ENCODE data around the gene SSR1. TPM values are rescaled to one million over a fixed set of nuclear protein-coding genes. Genes with fewer than 3 reads are reported as not detected.
"Not testable (repeated sequence)": the region's sequence is repeated elsewhere in the genome, so short reads cannot be mapped to it uniquely, and the experiment has no call there.

Gene SSR1
- total RNA-seq, 3 donors from 2014 or later (not counting 1 experiment from before 2014, with no cell fraction given): 82.8 to 97.6 (median 93.1) TPM

DNA sequence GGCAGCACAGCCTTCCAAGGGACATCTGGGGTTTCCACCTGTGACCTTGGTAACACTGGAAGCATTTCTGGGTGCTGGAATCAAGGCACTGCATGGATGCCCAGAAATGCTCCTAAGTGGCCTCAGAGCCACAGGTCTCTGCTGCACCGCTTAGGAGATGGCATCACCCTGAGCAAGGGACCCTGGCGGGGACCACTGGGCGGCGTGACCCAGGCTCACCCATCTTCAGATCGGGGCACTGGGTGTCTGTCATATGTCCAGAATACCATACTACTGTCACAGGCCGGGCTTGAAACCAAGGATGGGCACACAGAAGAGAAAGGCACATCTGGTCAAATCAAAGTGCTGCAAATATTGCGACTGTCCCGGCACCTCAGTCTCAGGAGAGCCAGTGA lies 45.9 kb downstream of the SSR1 start:
- TF ChIP-seq, protein P1, sequence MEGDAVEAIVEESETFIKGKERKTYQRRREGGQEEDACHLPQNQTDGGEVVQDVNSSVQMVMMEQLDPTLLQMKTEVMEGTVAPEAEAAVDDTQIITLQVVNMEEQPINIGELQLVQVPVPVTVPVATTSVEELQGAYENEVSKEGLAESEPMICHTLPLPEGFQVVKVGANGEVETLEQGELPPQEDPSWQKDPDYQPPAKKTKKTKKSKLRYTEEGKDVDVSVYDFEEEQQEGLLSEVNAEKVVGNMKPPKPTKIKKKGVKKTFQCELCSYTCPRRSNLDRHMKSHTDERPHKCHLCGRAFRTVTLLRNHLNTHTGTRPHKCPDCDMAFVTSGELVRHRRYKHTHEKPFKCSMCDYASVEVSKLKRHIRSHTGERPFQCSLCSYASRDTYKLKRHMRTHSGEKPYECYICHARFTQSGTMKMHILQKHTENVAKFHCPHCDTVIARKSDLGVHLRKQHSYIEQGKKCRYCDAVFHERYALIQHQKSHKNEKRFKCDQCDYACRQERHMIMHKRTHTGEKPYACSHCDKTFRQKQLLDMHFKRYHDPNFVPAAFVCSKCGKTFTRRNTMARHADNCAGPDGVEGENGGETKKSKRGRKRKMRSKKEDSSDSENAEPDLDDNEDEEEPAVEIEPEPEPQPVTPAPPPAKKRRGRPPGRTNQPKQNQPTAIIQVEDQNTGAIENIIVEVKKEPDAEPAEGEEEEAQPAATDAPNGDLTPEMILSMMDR (IDR thresholded peaks at IDR 0.05): no peak
- DNase-seq: no peak
- Mint-ChIP-seq H3K27ac (no peak overlapping the region), H3K36me3 (no peaks in the 10 kb centered on the region), H3K4me1 (no peaks in the 10 kb centered on the region), H3K27me3 (ENCODE audit: low read depth in 2 of 2) (peaks cover 4 to 5% of the 10 kb centered on the region in 2 donors), H3K9me3 (no peaks in the 10 kb centered on the region), H3K4me3 (no peak overlapping the region)
- H3K36me3 ChIP-seq (ENCODE audit: control insufficient read depth, insufficient read depth, low read length): no peaks in the 10 kb centered on the region
- H3K27ac ChIP-seq (ENCODE audit: low read length): no peak overlapping the region
- H3K9me3 ChIP-seq (ENCODE audit: control insufficient read depth, insufficient read depth, low read length): peaks cover 4% of the 10 kb centered on the region
- intact Hi-C loops (cut with micrococcal nuclease): no loop called here
- H3K27me3 ChIP-seq (ENCODE audit: control insufficient read depth, insufficient read depth, low read length): no peaks in the 10 kb centered on the region
- no peak for ATAC-seq
- H3K4me1 ChIP-seq (ENCODE audit: control insufficient read depth, insufficient read depth, low read length): peaks cover 4% of the 10 kb centered on the region
- H3K4me3 ChIP-seq (ENCODE audit: low read length): no peak overlapping the region
- WGBS (ENCODE audit: insufficient coverage): 93% methylated on average over 8 of the region's 8 CpGs

DNA sequence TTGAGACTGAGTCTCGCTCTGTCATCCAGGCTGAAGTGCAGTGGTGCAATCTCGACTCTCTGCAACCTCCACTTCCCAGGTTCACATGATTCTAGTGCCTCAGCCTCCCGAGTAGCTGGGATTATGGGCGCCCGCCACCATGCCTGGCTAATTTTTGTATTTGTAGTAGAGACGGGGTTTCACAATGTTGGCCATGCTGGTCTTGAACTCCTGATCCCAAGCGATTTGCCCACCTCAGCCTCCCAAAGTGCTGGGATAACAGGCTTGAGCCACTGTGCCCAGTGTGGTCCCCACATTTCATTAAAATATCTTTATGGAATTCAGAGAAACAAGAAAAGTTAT lies 47.6 kb downstream of the SSR1 start:
- H3K36me3 Mint-ChIP-seq; H3K9me3 ChIP-seq (ENCODE audit: control insufficient read depth, insufficient read depth, low read length); DNase-seq; H3K27me3 ChIP-seq (ENCODE audit: control insufficient read depth, insufficient read depth, low read length); H3K4me3 Mint-ChIP-seq; H3K4me3 ChIP-seq (ENCODE audit: low read length); ATAC-seq; H3K27ac ChIP-seq (ENCODE audit: low read length); H3K36me3 ChIP-seq (ENCODE audit: control insufficient read depth, insufficient read depth, low read length); intact Hi-C loops (cut with micrococcal nuclease); H3K9me3 Mint-ChIP-seq; H3K27me3 Mint-ChIP-seq (ENCODE audit: low read depth in 2 of 2); H3K27ac Mint-ChIP-seq: not testable (repeated sequence)
- 93% methylated on average over 7 of the region's 7 CpGs for WGBS (ENCODE audit: insufficient coverage)
- peaks cover 11 to 12% of the 10 kb centered on the region in 2 donors for H3K4me1 Mint-ChIP-seq
- peaks cover 21% of the 10 kb centered on the region for H3K4me1 ChIP-seq (ENCODE audit: control insufficient read depth, insufficient read depth, low read length)

DNA sequence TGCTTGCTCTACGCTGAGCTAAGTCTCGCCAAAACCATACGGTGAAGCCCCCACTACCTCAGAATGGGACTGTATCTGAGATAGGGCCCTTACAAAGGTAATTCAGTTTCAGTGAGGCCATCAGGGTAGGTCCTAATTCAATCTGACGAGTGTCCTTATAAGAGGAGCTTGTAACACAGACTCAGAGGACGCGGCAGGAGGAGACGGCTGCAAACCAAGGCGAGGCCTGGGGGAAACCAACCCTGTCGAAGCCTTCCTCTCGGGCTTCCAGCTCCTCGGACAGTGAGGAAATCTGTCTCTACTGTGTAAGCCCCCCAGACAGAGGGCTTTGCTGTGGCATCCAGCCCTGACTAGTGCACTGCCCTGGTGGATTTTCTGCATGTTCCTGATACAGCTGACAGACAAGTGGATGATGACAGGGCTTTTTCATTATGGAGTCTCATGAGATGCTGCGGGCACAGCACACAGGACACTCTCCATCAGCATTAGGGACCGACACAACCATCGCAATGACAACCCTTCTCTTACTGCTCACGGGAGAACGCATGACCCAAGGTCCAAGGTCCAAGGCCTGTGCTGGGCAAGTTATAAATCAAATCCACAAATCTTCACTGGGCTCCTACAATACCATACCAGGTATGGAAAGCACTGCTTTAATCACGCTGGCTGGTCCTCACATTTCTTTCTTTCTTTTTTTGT lies 48.2 kb downstream of the SSR1 start:
- TF ChIP-seq, protein P1 (IDR thresholded peaks at IDR 0.05): no peak
- Mint-ChIP-seq H3K9me3 (no peaks in the 10 kb centered on the region), H3K36me3 (no peaks in the 10 kb centered on the region), H3K4me1 (peaks cover 12 to 13% of the 10 kb centered on the region in 2 donors), H3K4me3 (no peak overlapping the region), H3K27ac (no peak overlapping the region), H3K27me3 (ENCODE audit: low read depth in 2 of 2) (peaks cover 12 to 15% of the 10 kb centered on the region in 2 donors)
- 91% methylated on average over 17 of the region's 17 CpGs for WGBS (ENCODE audit: insufficient coverage)
- ATAC-seq: no peak
- Histone ChIP-seq H3K4me1 (ENCODE audit: control insufficient read depth, insufficient read depth, low read length) (peaks cover 23% of the 10 kb centered on the region), H3K4me3 (ENCODE audit: low read length) (no peak overlapping the region), H3K36me3 (ENCODE audit: control insufficient read depth, insufficient read depth, low read length) (no peaks in the 10 kb centered on the region), H3K27ac (ENCODE audit: low read length) (no peak overlapping the region), H3K27me3 (ENCODE audit: control insufficient read depth, insufficient read depth, low read length) (peaks cover 6% of the 10 kb centered on the region), H3K9me3 (ENCODE audit: control insufficient read depth, insufficient read depth, low read length) (peaks cover 4% of the 10 kb centered on the region)
- no peak for DNase-seq
- intact Hi-C loops (cut with micrococcal nuclease): no loop called here

- WGBS (ENCODE audit: insufficient coverage): 92% methylated on average over 14 of the region's 15 CpGs
- H3K4me1 ChIP-seq (ENCODE audit: control insufficient read depth, insufficient read depth, low read length): peaks cover 23% of the 10 kb centered on the region
- ATAC-seq: no peak
Observed at GRCh38 chr6:7264041-7264440, 49.0 kb downstream of the SSR1 start.

GRCh38 chr6:7263519-7263805 lies 49.5 kb downstream of the SSR1 start:
- WGBS (ENCODE audit: insufficient coverage): 94% methylated on average over 9 of the region's 9 CpGs
- Mint-ChIP-seq H3K27me3 (ENCODE audit: low read depth in 2 of 2) (peaks cover 20 to 25% of the 10 kb centered on the region in 2 donors), H3K4me3 (peak overlapping the region; percentile 37), H3K4me1 (peaks cover 12 to 13% of the 10 kb centered on the region in 2 donors)
- H3K36me3 Mint-ChIP-seq; H3K27me3 ChIP-seq (ENCODE audit: control insufficient read depth, insufficient read depth, low read length); intact Hi-C loops (cut with micrococcal nuclease); H3K27ac Mint-ChIP-seq; H3K9me3 ChIP-seq (ENCODE audit: control insufficient read depth, insufficient read depth, low read length); H3K9me3 Mint-ChIP-seq; H3K36me3 ChIP-seq (ENCODE audit: control insufficient read depth, insufficient read depth, low read length); H3K4me3 ChIP-seq (ENCODE audit: low read length); DNase-seq; ATAC-seq; H3K27ac ChIP-seq (ENCODE audit: low read length): not testable (repeated sequence)
- peaks cover 23% of the 10 kb centered on the region for H3K4me1 ChIP-seq (ENCODE audit: control insufficient read depth, insufficient read depth, low read length)

More at GRCh38 chr6:7264041-7264440, 49.0 kb downstream of the SSR1 start:
- H3K9me3 ChIP-seq (ENCODE audit: control insufficient read depth, insufficient read depth, low read length): peaks cover 4% of the 10 kb centered on the region
- no peaks in the 10 kb centered on the region for H3K36me3 ChIP-seq (ENCODE audit: control insufficient read depth, insufficient read depth, low read length)
- Mint-ChIP-seq H3K27me3 (ENCODE audit: low read depth in 2 of 2) (peaks cover 20 to 23% of the 10 kb centered on the region in 2 donors), H3K9me3 (no peaks in the 10 kb centered on the region), H3K36me3 (no peaks in the 10 kb centered on the region), H3K27ac (no peak overlapping the region), H3K4me3 (no peak overlapping the region), H3K4me1 (peaks cover 12 to 13% of the 10 kb centered on the region in 2 donors)
- H3K27me3 ChIP-seq (ENCODE audit: control insufficient read depth, insufficient read depth, low read length): peaks cover 6% of the 10 kb centered on the region
- no peak overlapping the region for H3K4me3 ChIP-seq (ENCODE audit: low read length)
- TF ChIP-seq, protein P1 (IDR thresholded peaks at IDR 0.05): no peak
- DNase-seq: no peak
- H3K27ac ChIP-seq (ENCODE audit: low read length): no peak overlapping the region
- intact Hi-C loops (cut with micrococcal nuclease): no loop called here

Measured in natural killer cell (primary cell).